Measurements from ENCODE around the gene RPL39L. TPM values are rescaled to one million over a fixed set of nuclear protein-coding genes. Genes with fewer than 3 reads are reported as not detected.
A peak's percentile ranks its signal among the peaks of the same experiment; 100 is the strongest.

Gene RPL39L
- total RNA-seq, 2 donors from 2014 or later, result 2.2 to 5.8 TPM

- ATAC-seq (no peak), DNase-seq (no peak)
- H3K9me3 ChIP-seq (ENCODE audit: control insufficient read depth, low read length, poor library complexity, severe bottlenecking), result no peaks in the 10 kb centered on the region
- H3K27ac Mint-ChIP-seq, result peak overlapping the region; percentile 92
- peak overlapping the region; percentile 55 for H3K4me3 Mint-ChIP-seq
- H3K4me1 Mint-ChIP-seq, result peaks cover 19% of the 10 kb centered on the region
- no peaks in the 10 kb centered on the region for H3K27me3 Mint-ChIP-seq
- H3K36me3 Mint-ChIP-seq (ENCODE audit: low read depth), result peaks cover 2% of the 10 kb centered on the region
Observed at GRCh38 chr3:187103251-187103650, 36.0 kb downstream of the RPL39L start.

GRCh38 chr3:187102073-187102634, 37.1 kb downstream of the RPL39L start:
- Mint-ChIP-seq H3K4me1 (peaks cover 19% of the 10 kb centered on the region), H3K27me3 (no peaks in the 10 kb centered on the region), H3K4me3 (peak overlapping the region; percentile 88), H3K27ac (peak overlapping the region; percentile 92), H3K36me3 (ENCODE audit: low read depth) (peaks cover 2% of the 10 kb centered on the region)
- ATAC-seq, result no peak
- no peaks in the 10 kb centered on the region for H3K9me3 ChIP-seq (ENCODE audit: control insufficient read depth, low read length, poor library complexity, severe bottlenecking)
- no peak for DNase-seq

DNA sequence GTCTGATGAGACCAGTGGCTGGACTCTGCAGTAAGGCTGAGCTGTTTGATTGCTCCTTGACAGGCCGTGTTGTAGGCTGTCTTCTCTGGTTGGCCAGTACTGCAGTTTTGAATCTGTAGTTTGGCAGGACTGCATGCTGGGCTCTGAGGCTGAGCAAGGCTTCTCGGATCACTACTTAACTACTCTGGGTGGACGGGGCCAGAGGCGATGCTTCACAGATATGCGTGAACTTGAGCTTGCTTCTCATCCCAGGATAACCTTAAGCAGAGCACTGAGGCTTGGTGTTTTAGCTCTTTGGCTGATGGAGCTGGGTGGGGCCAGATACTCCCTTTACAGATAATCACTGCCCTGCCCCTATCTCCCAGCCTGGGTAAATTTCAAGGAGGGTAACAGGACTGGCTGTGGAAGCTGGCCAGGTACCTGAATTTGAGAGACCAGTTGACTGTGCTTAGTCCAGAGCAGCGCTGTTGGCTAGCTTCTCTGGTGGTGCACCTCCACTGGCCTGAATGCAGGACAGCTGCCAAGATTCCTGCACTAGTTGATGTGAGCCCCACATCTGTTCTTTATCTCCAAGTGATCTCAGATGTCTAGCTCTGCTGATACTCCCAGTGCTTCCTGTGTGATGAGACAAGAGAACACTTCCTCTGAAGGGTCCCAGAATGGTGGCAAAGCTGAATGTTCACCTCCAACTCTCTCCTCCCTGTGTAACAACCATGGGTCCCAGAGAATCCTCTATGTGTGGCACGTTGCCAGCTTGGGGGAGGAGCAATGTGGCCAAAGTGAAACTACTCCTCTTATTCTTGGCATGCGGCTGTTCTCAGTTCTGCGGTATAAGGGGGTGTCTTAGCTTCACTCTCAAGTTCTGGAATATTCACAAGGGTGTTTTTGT, 37.9 kb downstream of the RPL39L start:
- peaks cover 2% of the 10 kb centered on the region for H3K36me3 Mint-ChIP-seq (ENCODE audit: low read depth)
- peak; percentile 77 for ATAC-seq
- H3K9me3 ChIP-seq (ENCODE audit: control insufficient read depth, low read length, poor library complexity, severe bottlenecking), result no peaks in the 10 kb centered on the region
- peak overlapping the region; percentile 92 for H3K27ac Mint-ChIP-seq
- H3K4me1 Mint-ChIP-seq, result peaks cover 19% of the 10 kb centered on the region
- H3K27me3 Mint-ChIP-seq, result no peaks in the 10 kb centered on the region
- H3K4me3 Mint-ChIP-seq, result peak overlapping the region; percentile 88
- DNase-seq, result peak in 2 of 3 donors; percentile 9 to 38

DNA sequence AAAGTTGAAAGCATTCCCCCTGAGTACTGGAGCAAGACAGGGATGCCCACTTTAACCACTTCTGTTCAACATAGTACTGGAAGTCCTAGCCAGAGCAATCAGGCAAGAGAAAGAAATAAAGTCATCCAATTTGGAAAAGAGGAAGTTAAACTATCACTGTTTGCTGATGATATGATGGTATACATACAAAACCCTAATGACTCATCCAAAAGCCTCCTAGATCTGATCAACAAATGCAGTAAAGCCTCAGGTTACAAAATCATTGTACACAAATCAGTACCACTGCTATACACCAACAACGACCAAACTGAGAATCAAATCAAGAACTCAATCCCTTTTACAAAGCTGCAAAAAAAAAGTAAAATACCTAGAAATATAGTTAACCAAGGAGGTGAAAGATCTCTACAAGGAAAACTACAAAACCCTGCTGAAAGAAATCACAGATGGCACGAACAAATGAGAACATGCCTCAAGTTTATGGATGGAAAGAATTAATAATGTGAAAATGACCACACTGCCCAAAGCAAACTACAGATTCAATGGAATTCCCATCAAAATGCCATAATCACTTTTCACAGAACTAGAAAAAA, 40.3 kb downstream of the RPL39L start:
- ATAC-seq, result no peak
- H3K27ac Mint-ChIP-seq, result no peak overlapping the region
- DNase-seq, result no peak

GRCh38 chr3:187093320-187093719, 46.0 kb downstream of the RPL39L start:
- Mint-ChIP-seq H3K27ac (no peak overlapping the region), H3K36me3 (ENCODE audit: low read depth) (peaks cover under 1% of the 10 kb centered on the region), H3K27me3 (no peaks in the 10 kb centered on the region), H3K4me1 (no peaks in the 10 kb centered on the region), H3K4me3 (no peak overlapping the region)
- H3K9me3 ChIP-seq (ENCODE audit: control insufficient read depth, low read length, poor library complexity, severe bottlenecking), result no peaks in the 10 kb centered on the region
- no peak for DNase-seq
- no peak for ATAC-seq

More for the DNA sequence above, 40.3 kb downstream of the RPL39L start:
- no peaks in the 10 kb centered on the region for H3K36me3 Mint-ChIP-seq (ENCODE audit: low read depth)
- peaks cover 16% of the 10 kb centered on the region for H3K4me1 Mint-ChIP-seq
- H3K9me3 ChIP-seq (ENCODE audit: control insufficient read depth, low read length, poor library complexity, severe bottlenecking), result no peaks in the 10 kb centered on the region
- H3K27me3 Mint-ChIP-seq, result no peaks in the 10 kb centered on the region
- H3K4me3 Mint-ChIP-seq, result no peak overlapping the region

- no peak overlapping the region for H3K4me3 Mint-ChIP-seq
- H3K4me1 Mint-ChIP-seq, result peaks cover 10% of the 10 kb centered on the region
Observed at GRCh38 chr3:187088701-187089100, 50.6 kb downstream of the RPL39L start.

GRCh38 chr3:187086831-187087230, 52.5 kb downstream of the RPL39L start:
- Mint-ChIP-seq H3K4me3 (no peak overlapping the region), H3K27ac (no peak overlapping the region), H3K27me3 (no peaks in the 10 kb centered on the region), H3K36me3 (ENCODE audit: low read depth) (peaks cover 2% of the 10 kb centered on the region), H3K4me1 (peaks cover 10% of the 10 kb centered on the region)
- no peaks in the 10 kb centered on the region for H3K9me3 ChIP-seq (ENCODE audit: control insufficient read depth, low read length, poor library complexity, severe bottlenecking)
- ATAC-seq (no peak), DNase-seq (no peak)

More at GRCh38 chr3:187088701-187089100, 50.6 kb downstream of the RPL39L start:
- no peaks in the 10 kb centered on the region for H3K27me3 Mint-ChIP-seq
- DNase-seq (no peak), ATAC-seq (no peak)
- no peaks in the 10 kb centered on the region for H3K9me3 ChIP-seq (ENCODE audit: control insufficient read depth, low read length, poor library complexity, severe bottlenecking)
- H3K27ac Mint-ChIP-seq, result no peak overlapping the region
- H3K36me3 Mint-ChIP-seq (ENCODE audit: low read depth), result peaks cover 2% of the 10 kb centered on the region

DNA sequence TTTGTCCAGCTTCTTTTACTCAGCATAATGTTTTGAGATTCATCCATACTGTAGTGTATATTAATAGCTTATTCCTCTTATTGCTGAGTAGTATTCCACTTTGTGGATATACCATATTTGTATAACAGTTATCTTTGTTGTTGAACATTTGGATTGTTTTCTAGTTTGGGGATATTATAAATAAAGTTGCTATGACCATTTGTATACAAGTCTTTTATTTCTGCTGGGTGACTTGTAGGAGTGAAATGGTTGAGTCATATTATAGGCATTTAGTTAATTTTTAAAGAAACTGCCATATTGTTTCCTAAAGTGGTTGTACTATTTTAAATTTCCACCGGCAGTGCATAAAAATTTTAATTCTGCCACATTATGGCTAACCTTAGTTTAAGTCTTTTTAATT, 53.4 kb downstream of the RPL39L start:
- Mint-ChIP-seq H3K27ac (no peak overlapping the region), H3K27me3 (no peaks in the 10 kb centered on the region), H3K4me3 (no peak overlapping the region), H3K4me1 (peaks cover 10% of the 10 kb centered on the region), H3K36me3 (ENCODE audit: low read depth) (peaks cover 2% of the 10 kb centered on the region)
- ATAC-seq (no peak), DNase-seq (no peak)
- H3K9me3 ChIP-seq (ENCODE audit: control insufficient read depth, low read length, poor library complexity, severe bottlenecking), result no peaks in the 10 kb centered on the region

- H3K9me3 ChIP-seq (ENCODE audit: control insufficient read depth, low read length, poor library complexity, severe bottlenecking), result no peaks in the 10 kb centered on the region
- Mint-ChIP-seq H3K4me1 (peaks cover 10% of the 10 kb centered on the region), H3K27me3 (no peaks in the 10 kb centered on the region), H3K4me3 (no peak overlapping the region), H3K27ac (no peak overlapping the region), H3K36me3 (ENCODE audit: low read depth) (peaks cover 2% of the 10 kb centered on the region)
- DNase-seq (no peak), ATAC-seq (no peak)
Observed at GRCh38 chr3:187085021-187085666, 54.2 kb downstream of the RPL39L start.

DNA sequence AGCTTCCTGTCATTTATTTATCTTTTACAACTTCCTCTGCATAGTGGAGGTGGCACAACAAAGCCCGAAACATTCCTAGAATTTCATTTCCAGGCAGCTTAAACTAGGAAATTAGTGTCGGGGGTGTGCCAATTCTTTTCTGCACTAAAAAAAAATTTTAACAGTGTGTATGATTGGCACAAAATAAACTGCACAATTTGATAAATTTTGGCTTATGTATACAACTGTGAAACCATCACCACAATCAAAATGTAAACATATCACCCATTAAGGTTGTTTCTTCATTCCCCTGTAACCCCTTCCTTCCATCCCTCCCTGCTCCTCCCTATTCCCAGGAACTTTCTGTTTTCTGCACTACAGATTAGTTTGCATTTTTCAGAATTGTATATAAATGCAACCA, 54.7 kb downstream of the RPL39L start:
- Mint-ChIP-seq H3K27me3 (no peaks in the 10 kb centered on the region), H3K36me3 (ENCODE audit: low read depth) (peaks cover 2% of the 10 kb centered on the region), H3K4me3 (no peak overlapping the region), H3K4me1 (peaks cover 12% of the 10 kb centered on the region), H3K27ac (no peak overlapping the region)
- DNase-seq (no peak), ATAC-seq (no peak)
- no peaks in the 10 kb centered on the region for H3K9me3 ChIP-seq (ENCODE audit: control insufficient read depth, low read length, poor library complexity, severe bottlenecking)

DNA sequence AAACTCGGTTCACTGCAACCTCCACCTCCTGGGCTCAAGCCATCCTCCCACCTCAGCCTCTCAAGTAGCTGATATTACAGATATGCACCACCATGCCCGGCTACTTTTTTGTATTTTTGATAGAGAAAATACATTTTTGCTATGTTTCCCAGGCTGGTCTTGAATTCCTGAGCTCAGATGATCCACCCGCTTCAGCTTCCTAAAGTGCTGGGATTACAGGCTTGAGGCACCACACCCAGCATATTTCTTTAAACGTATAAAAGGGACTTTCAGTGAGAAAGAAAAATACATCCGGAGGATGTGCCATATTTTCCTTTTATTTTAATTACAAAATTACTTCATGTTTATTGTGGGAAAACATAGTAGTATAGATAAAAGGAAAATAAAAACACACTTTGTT, 55.2 kb downstream of the RPL39L start:
- H3K36me3 Mint-ChIP-seq (ENCODE audit: low read depth), result peaks cover 2% of the 10 kb centered on the region
- no peak overlapping the region for H3K27ac Mint-ChIP-seq
- no peak overlapping the region for H3K4me3 Mint-ChIP-seq
- ATAC-seq, result no peak
- no peak for DNase-seq
- H3K4me1 Mint-ChIP-seq, result peaks cover 12% of the 10 kb centered on the region
- H3K9me3 ChIP-seq (ENCODE audit: control insufficient read depth, low read length, poor library complexity, severe bottlenecking), result no peaks in the 10 kb centered on the region
- H3K27me3 Mint-ChIP-seq, result no peaks in the 10 kb centered on the region

DNA sequence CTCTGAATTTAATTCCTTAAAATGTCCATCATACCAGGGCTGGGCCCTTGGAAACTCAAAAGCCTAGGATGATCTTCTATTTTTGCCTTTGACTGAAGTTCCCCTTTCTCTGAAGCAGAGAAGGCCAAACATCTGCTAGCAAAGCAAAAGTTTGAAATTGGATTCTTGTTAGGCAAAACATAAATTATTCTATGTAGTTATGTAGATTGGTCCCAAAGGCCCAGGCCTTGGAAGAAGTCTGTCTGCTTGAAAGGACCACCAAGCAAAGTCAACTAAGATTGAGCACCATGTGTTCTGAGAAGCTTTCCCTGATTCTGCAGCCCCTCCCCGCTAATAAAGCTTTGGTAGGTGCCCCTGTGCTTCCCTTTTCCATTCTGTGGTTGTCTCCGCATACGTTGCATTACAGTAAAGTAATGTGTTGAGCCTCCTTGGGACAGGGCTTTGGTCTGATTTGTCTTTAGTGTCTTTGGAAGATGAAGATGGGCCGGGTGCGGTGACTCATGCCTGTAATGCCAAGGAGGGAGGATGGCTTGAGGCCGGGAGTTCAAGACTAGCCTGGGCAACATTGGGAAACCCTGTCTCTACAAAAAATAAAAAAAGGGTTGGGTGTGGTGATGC, 56.4 kb downstream of the RPL39L start:
- no peaks in the 10 kb centered on the region for H3K27me3 Mint-ChIP-seq
- no peaks in the 10 kb centered on the region for H3K36me3 Mint-ChIP-seq (ENCODE audit: low read depth)
- H3K4me1 Mint-ChIP-seq, result peaks cover 15% of the 10 kb centered on the region
- ATAC-seq, result no peak
- no peak overlapping the region for H3K4me3 Mint-ChIP-seq
- no peaks in the 10 kb centered on the region for H3K9me3 ChIP-seq (ENCODE audit: control insufficient read depth, low read length, poor library complexity, severe bottlenecking)
- no peak for DNase-seq
- H3K27ac Mint-ChIP-seq, result no peak overlapping the region
